Stimulated activated CD4-positive, alpha-beta T cell treated with anti-CD3 and anti-CD28 coated beads, TNF-alpha, amount 100 ng/mL, for 4 hours (primary cell): ENCODE results near the gene MARCO.
"Not testable (repeated sequence)": the region's sequence is repeated elsewhere in the genome, so short reads cannot be mapped to it uniquely, and the experiment has no call there.

Experiments
- DNase-seq, 3 experiments: peaks; one replicate each; pipeline ENCODE4 v3.0.0-alpha.2; 2020; ENCODE audit warnings: low read depth in 3 of 3

Gene MARCO

GRCh38 chr2:119005051-119005450, 63.1 kb downstream of the MARCO start:
- no peak for DNase-seq

- no peak for DNase-seq
These were observed 63.6 kb downstream of the MARCO start for GRCh38 chr2:119005555-119005954.

GRCh38 chr2:119006441-119006840, 64.4 kb downstream of the MARCO start:
- no peak for DNase-seq

- DNase-seq = no peak
These were observed 66.1 kb downstream of the MARCO start for GRCh38 chr2:119008108-119008507.

GRCh38 chr2:119009110-119009509, 67.1 kb downstream of the MARCO start:
- no peak for DNase-seq

GRCh38 chr2:119010336-119010735, 68.3 kb downstream of the MARCO start:
- DNase-seq = no peak

GRCh38 chr2:119011162-119011909, 69.3 kb downstream of the MARCO start:
- DNase-seq = no peak

- no peak for DNase-seq
These were observed 69.9 kb downstream of the MARCO start for GRCh38 chr2:119011910-119012209.

- no peak for DNase-seq
These were observed 70.6 kb downstream of the MARCO start for GRCh38 chr2:119012345-119013301.

- DNase-seq = no peak
These were observed 71.7 kb downstream of the MARCO start for GRCh38 chr2:119013671-119014070.

- DNase-seq = no peak
These were observed 73.9 kb downstream of the MARCO start for GRCh38 chr2:119015845-119016244.

- DNase-seq = no peak
These were observed 77.5 kb downstream of the MARCO start for GRCh38 chr2:119019521-119019920.

GRCh38 chr2:119022678-119023077, 80.7 kb downstream of the MARCO start:
- DNase-seq = no peak

GRCh38 chr2:119023534-119023933, 81.5 kb downstream of the MARCO start:
- DNase-seq = no peak

- DNase-seq = no peak
These were observed 82.2 kb downstream of the MARCO start for GRCh38 chr2:119024152-119024551.

- DNase-seq = no peak
These were observed 82.6 kb downstream of the MARCO start for GRCh38 chr2:119024568-119024967.

GRCh38 chr2:119025013-119025412, 83.0 kb downstream of the MARCO start:
- DNase-seq = no peak

- DNase-seq = no peak
These were observed 83.9 kb downstream of the MARCO start for GRCh38 chr2:119025762-119026351.

- no peak for DNase-seq
These were observed 84.9 kb downstream of the MARCO start for GRCh38 chr2:119026890-119027289.

GRCh38 chr2:119028327-119029174, 86.6 kb downstream of the MARCO start:
- DNase-seq = no peak

GRCh38 chr2:119029297-119029696, 87.3 kb downstream of the MARCO start:
- DNase-seq = no peak

- not testable (repeated sequence) for DNase-seq
These were observed 95.9 kb downstream of the MARCO start for GRCh38 chr2:119037922-119038321.
